ENCODE data around the gene PUS1.

PUS1 gene

DNA sequence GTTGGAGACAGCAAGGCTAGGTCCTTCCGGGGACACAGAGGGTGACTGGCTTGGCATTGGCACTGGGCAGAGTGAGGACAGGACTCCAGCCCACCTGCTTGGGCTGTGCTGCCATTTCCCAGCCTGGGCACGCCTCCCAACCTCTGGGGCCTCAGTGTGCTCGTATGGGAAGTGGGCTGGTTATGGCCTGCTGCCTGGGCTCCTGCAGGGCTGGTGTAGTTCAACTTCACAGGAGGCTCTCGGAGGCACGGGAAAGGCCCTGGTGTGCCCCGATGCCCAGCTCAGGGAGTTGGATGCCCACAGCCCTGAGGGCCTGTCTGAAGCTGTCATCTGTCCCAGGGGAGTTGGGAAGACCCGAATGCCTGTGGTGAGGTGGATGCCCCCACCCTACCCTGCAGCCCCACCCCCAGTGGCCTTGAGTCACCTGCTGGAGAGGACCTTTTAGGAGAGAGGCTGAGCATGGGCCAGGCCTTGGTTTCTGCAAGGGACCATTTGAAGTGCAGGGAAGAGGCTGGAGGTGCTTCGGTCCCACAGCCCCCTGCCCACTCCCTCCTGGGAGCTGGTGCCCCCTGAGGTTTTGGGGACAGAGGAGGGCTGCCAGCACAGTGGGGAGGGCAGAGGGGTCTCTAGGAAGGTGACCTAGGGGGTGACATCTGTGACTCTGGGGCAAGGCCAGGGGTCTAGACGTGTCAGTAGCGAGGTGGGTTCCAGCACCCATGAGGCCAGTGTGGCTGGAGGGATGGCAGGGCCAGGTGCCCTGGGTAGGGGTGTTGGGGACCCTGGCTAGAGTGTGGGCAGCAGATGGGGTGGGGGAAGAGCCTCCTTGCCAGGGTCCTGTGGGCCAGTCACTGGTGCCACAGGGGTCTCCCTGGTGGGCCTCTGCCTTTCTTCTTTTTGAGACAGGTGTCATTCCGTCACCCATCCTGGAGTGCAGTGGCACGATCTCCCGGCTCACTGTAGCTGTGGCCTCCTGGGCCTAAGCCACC, 25.5 kb upstream of the PUS1 start:
- no peak for DNase-seq (ENCODE audit: extremely low spot score)
- ChIA-PET POLR2A (no interaction called here), CTCF (no interaction called here)
- TF ChIP-seq SP1 (IDR thresholded peaks at IDR 0.05): no peak
- TF ChIP-seq ARNT (IDR thresholded peaks at IDR 0.05): no peak
- no peak for TF ChIP-seq BHLHE40 (IDR thresholded peaks at IDR 0.05; ENCODE audit: borderline replicate concordance)
- no peak for TF ChIP-seq HDGF (IDR thresholded peaks at IDR 0.05; ENCODE audit: borderline replicate concordance)
- no peak for TF ChIP-seq NFRKB (IDR thresholded peaks at IDR 0.05)
- TF ChIP-seq SUZ12 (IDR thresholded peaks at IDR 0.05): no peak
- no peak for TF ChIP-seq CTBP1 (IDR thresholded peaks at IDR 0.05; ENCODE audit: borderline replicate concordance)
- TF ChIP-seq FOXM1 (IDR thresholded peaks at IDR 0.05; ENCODE audit: borderline replicate concordance): no peak
- no peak for TF ChIP-seq L3MBTL2 (conservative IDR thresholded peaks at IDR 0.05)
- no peak for TF ChIP-seq ELF4 (IDR thresholded peaks at IDR 0.05)

DNA sequence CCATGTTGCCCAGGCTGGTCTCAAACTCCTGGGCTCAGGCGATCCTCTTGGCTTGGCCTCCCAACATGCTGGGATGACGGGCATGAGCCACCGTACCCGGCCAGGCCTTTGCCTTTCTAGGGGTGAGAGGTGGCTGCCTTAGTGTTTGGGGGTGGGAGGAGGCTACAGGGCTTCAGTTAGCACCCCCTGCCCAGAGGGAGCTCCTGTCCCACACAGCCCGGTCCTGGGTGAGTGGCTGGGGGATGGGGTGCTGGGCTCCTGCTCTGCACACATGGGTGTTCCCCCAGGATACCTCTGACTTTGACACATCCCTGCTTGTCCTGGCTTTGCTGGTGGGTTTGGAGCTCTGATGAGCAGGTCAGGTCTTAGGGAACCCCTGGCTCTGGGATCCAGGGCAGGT, 24.7 kb upstream of the PUS1 start:
- POLR2A ChIA-PET: no interaction called here
- TF ChIP-seq NFRKB (IDR thresholded peaks at IDR 0.05): no peak
- no peak for TF ChIP-seq SP1 (IDR thresholded peaks at IDR 0.05)
- TF ChIP-seq LEF1 (IDR thresholded peaks at IDR 0.05; ENCODE audit: borderline replicate concordance): no peak
- TF ChIP-seq SUZ12 (IDR thresholded peaks at IDR 0.05): no peak
- TF ChIP-seq CTBP1 (IDR thresholded peaks at IDR 0.05; ENCODE audit: borderline replicate concordance): no peak
- TF ChIP-seq, protein P1, sequence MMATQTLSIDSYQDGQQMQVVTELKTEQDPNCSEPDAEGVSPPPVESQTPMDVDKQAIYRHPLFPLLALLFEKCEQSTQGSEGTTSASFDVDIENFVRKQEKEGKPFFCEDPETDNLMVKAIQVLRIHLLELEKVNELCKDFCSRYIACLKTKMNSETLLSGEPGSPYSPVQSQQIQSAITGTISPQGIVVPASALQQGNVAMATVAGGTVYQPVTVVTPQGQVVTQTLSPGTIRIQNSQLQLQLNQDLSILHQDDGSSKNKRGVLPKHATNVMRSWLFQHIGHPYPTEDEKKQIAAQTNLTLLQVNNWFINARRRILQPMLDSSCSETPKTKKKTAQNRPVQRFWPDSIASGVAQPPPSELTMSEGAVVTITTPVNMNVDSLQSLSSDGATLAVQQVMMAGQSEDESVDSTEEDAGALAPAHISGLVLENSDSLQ (IDR thresholded peaks at IDR 0.05): no peak
- no peak for TF ChIP-seq HDGF (IDR thresholded peaks at IDR 0.05; ENCODE audit: borderline replicate concordance)
- no peak for TF ChIP-seq ZNF384 (IDR thresholded peaks at IDR 0.05)
- TF ChIP-seq FOXM1 (IDR thresholded peaks at IDR 0.05; ENCODE audit: borderline replicate concordance): no peak
- no peak for TF ChIP-seq FOXK2 (IDR thresholded peaks at IDR 0.05)
- no peak for TF ChIP-seq FOXA1 (IDR thresholded peaks at IDR 0.05)
- no peak for TF ChIP-seq L3MBTL2 (conservative IDR thresholded peaks at IDR 0.05)
- TF ChIP-seq TARDBP (IDR thresholded peaks at IDR 0.05): no peak
- TF ChIP-seq BHLHE40 (IDR thresholded peaks at IDR 0.05; ENCODE audit: borderline replicate concordance): no peak
- no peak for TF ChIP-seq ELF4 (IDR thresholded peaks at IDR 0.05)
- TF ChIP-seq ARNT (IDR thresholded peaks at IDR 0.05): no peak
- no peak for DNase-seq (ENCODE audit: extremely low spot score)
- CTCF ChIA-PET: no interaction called here

DNA sequence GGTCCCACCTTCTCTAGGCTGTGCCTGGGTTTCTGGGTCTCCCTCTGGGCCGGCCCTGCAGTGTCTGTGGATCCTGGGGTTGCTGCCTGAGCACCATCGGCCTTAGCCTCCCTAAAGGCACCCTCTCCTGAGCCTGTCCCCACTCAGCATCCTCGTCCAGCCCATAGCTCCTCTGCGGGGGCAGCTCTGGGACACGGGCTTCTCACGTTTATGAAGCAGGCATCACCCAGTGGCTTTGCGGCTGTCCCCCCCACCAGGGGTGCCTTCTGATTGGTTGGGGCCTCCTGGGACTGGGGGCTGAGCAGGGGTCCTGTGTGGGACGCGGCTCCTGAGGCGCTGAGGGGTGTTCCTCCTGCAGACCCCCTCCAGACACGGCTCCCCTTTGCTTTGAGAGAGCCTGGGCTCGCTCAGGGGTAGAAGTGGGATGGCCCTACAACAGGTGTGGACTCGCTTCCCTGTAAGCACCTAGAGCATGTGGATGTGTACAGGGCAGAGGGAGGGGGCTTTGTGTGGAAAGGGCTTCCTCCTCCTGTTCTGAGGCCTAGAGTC, 23.9 kb upstream of the PUS1 start:
- CTCF ChIA-PET: no interaction called here
- no peak for DNase-seq (ENCODE audit: extremely low spot score)
- POLR2A ChIA-PET: no interaction called here
- TF ChIP-seq CTBP1 (IDR thresholded peaks at IDR 0.05; ENCODE audit: borderline replicate concordance) (no peak), FOXM1 (IDR thresholded peaks at IDR 0.05; ENCODE audit: borderline replicate concordance) (no peak), L3MBTL2 (conservative IDR thresholded peaks at IDR 0.05) (no peak), FOXK2 (IDR thresholded peaks at IDR 0.05) (no peak), ARNT (IDR thresholded peaks at IDR 0.05) (no peak), NFRKB (IDR thresholded peaks at IDR 0.05) (no peak), SUZ12 (IDR thresholded peaks at IDR 0.05) (no peak), TARDBP (IDR thresholded peaks at IDR 0.05) (no peak), ELF4 (IDR thresholded peaks at IDR 0.05) (no peak), FOXA1 (IDR thresholded peaks at IDR 0.05) (no peak), HDGF (IDR thresholded peaks at IDR 0.05; ENCODE audit: borderline replicate concordance) (no peak), BHLHE40 (IDR thresholded peaks at IDR 0.05; ENCODE audit: borderline replicate concordance) (no peak), ZNF384 (IDR thresholded peaks at IDR 0.05) (no peak), SP1 (IDR thresholded peaks at IDR 0.05) (no peak), LEF1 (IDR thresholded peaks at IDR 0.05; ENCODE audit: borderline replicate concordance) (no peak)
- TF ChIP-seq, protein P1 (IDR thresholded peaks at IDR 0.05): no peak

DNA sequence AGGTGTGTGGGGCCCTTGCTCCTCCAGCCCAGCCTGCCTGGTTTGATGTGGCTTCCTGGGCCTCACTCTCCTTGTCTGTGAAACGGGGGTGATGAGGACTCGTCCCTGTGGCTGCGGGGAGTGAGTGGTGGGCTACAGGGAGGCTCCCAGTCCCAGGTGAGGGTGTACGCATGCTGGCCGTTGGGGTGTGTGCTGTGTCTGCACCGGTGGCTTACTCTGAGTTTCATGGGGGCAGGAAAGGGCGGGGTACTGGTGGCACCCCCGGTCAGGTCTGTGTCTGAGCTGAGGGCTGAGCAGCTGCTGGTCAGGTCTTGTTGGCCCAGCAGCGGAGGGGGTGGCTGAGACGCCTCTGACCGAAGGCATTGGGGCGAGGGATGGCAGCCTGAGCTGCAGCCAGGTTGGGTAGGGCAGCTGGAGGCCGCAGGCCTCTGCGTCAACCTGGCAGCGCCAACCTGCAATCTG, 23.4 kb upstream of the PUS1 start:
- CTCF ChIA-PET: no interaction called here
- POLR2A ChIA-PET: no interaction called here
- TF ChIP-seq, protein P1 (IDR thresholded peaks at IDR 0.05): no peak
- no peak for TF ChIP-seq ZNF384 (IDR thresholded peaks at IDR 0.05)
- TF ChIP-seq LEF1 (IDR thresholded peaks at IDR 0.05; ENCODE audit: borderline replicate concordance): no peak
- TF ChIP-seq NFRKB (IDR thresholded peaks at IDR 0.05): no peak
- no peak for TF ChIP-seq ARNT (IDR thresholded peaks at IDR 0.05)
- no peak for TF ChIP-seq FOXK2 (IDR thresholded peaks at IDR 0.05)
- no peak for TF ChIP-seq TARDBP (IDR thresholded peaks at IDR 0.05)
- no peak for DNase-seq (ENCODE audit: extremely low spot score)

DNA sequence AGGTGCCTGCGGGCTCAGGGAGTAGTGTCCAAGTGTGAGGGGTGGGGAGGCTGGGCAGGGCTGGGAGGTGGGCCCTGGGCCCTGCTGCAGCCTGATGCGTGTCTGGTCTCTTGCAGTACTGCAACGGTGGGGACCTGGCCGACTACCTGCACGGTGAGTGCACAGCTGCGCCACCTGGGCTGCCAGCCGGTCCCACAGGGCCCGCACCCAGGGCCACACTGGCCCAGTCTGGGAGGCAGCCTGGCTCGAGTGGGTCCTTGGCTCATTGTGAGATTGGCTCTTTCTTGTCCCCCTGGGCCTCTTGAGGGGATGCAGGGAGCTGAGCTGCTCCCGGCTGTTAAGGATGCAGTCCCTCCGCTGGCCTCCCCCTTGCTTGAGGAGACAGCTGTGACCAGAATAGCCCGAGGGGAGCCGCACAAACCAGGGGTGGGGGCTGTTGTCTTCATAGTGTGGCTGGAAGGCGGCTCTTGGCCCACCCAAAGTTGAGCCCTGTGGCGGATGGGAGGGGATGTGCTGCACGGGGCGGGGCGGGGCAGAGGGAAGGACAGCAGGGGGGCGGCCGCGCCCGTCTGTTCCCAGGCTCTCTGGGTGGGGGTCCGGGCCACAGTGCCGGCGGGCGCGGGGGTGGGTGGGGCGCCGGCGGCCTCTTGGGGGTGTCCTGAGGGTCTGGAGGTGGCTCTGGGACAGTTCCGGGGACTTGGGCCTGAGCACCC, 21.5 kb upstream of the PUS1 start:
- CTCF ChIA-PET: no interaction called here
- TF ChIP-seq FOXM1 (IDR thresholded peaks at IDR 0.05; ENCODE audit: borderline replicate concordance) (no peak), HDGF (IDR thresholded peaks at IDR 0.05; ENCODE audit: borderline replicate concordance) (no peak), SUZ12 (IDR thresholded peaks at IDR 0.05) (no peak), LEF1 (IDR thresholded peaks at IDR 0.05; ENCODE audit: borderline replicate concordance) (no peak), TARDBP (IDR thresholded peaks at IDR 0.05) (no peak), FOXA1 (IDR thresholded peaks at IDR 0.05) (no peak), FOXK2 (IDR thresholded peaks at IDR 0.05) (no peak), ELF4 (IDR thresholded peaks at IDR 0.05) (no peak), ZNF384 (IDR thresholded peaks at IDR 0.05) (no peak), ARNT (IDR thresholded peaks at IDR 0.05) (no peak), BHLHE40 (IDR thresholded peaks at IDR 0.05; ENCODE audit: borderline replicate concordance) (no peak), SP1 (IDR thresholded peaks at IDR 0.05) (no peak), CTBP1 (IDR thresholded peaks at IDR 0.05; ENCODE audit: borderline replicate concordance) (no peak), L3MBTL2 (conservative IDR thresholded peaks at IDR 0.05) (no peak), NFRKB (IDR thresholded peaks at IDR 0.05) (no peak)
- TF ChIP-seq, protein P1 (IDR thresholded peaks at IDR 0.05): no peak
- POLR2A ChIA-PET: no interaction called here
- DNase-seq (ENCODE audit: extremely low spot score): no peak

Data from HEK293T (cell line).